Karpas-422 (cell line): ENCODE measurements around the gene SPNS3. TPM values are rescaled to one million over a fixed set of nuclear protein-coding genes. Genes with fewer than 3 reads are reported as not detected.
A peak's percentile ranks its signal among the peaks of the same experiment; 100 is the strongest.

Source experiments
- DNase-seq: peaks from one replicate; pipeline ENCODE4 v3.0.0-alpha.2; 2015
- H2AFZ ChIP-seq: fragments of 200-600 bp; sonication (generic); 2 replicates; pipeline ENCODE4 v1.6.1; 2014; ENCODE audit warnings: antibody characterized with exemption, low read length, mixed read lengths
- H3K27ac ChIP-seq: fragments of 200-600 bp; sonication (generic); 2 replicates; pipeline ENCODE4 v1.5.1; 2014; ENCODE audit warnings: mild to moderate bottlenecking, low read length, moderate library complexity
- H3K27me3 ChIP-seq: fragments of 200-600 bp; sonication (generic); 2 replicates; pipeline ENCODE4 v1.6.1; 2014; ENCODE audit warnings: low read length, mixed read lengths
- H3K36me3 ChIP-seq: fragments of 200-600 bp; sonication (generic); 2 replicates; pipeline ENCODE4 v1.6.1; 2014; ENCODE audit warnings: low read length, mixed read lengths; ENCODE audit not compliant: insufficient read depth
- H3K4me1 ChIP-seq: fragments of 200-600 bp; sonication (generic); 2 replicates; pipeline ENCODE4 v1.6.1; 2014; ENCODE audit warnings: mild to moderate bottlenecking, low read length, mixed read lengths
- H3K4me2 ChIP-seq: fragments of 200-600 bp; sonication (generic); 2 replicates; pipeline ENCODE4 v1.6.1; 2014; ENCODE audit warnings: low read length, low read depth, mild to moderate bottlenecking; ENCODE audit not compliant: poor library complexity, severe bottlenecking
- H3K4me3 ChIP-seq: fragments of 200-600 bp; sonication (generic); 2 replicates; pipeline ENCODE4 v1.5.1; 2014; ENCODE audit warnings: mild to moderate bottlenecking, antibody characterized with exemption, low read length, mixed read lengths
- H3K79me2 ChIP-seq: fragments of 200-600 bp; sonication (generic); 2 replicates; pipeline ENCODE4 v1.6.1; 2014; ENCODE audit warnings: mild to moderate bottlenecking, low read length, mixed read lengths
- H3K9ac ChIP-seq: fragments of 200-600 bp; sonication (generic); 2 replicates; pipeline ENCODE4 v1.6.0; 2014; ENCODE audit warnings: low read length
- H3K9me2 ChIP-seq: fragments of 200-600 bp; sonication (generic), shearing (Covaris generic); replicated peaks from 2 replicates; pipeline ENCODE4 v1.6.0; 2014; ENCODE audit warnings: mild to moderate bottlenecking, low read length, moderate library complexity; ENCODE audit not compliant: insufficient read depth
- H3K9me3 ChIP-seq: fragments of 300-700, 200-600 bp; sonication (generic); 2 replicates; pipeline ENCODE4 v1.6.1; 2014; ENCODE audit warnings: low read length, mixed read lengths
- H4K20me1 ChIP-seq: fragments of 200-600 bp; sonication (generic); 2 replicates; pipeline ENCODE4 v1.6.1; 2014; ENCODE audit warnings: mild to moderate bottlenecking, antibody characterized with exemption, low read length, low read depth; ENCODE audit not compliant: insufficient read depth
- total RNA-seq: library from RNA; depleted of rRNA; stranded (reverse); fragments of >200 nt; shearing (Covaris generic); gene quantifications from 2 replicates; pipeline ENCODE4 v1.2.3, GENCODE V29; 2014; ENCODE audit warnings: low replicate concordance

The SPNS3 gene
- total RNA-seq, 1 experiment from 2014 or later: 4.1 TPM

GRCh38 chr17:4405038-4405669 is 28.6 kb upstream of the SPNS3 start:
- Histone ChIP-seq H3K4me2 (peak overlapping the region; percentile 44), H3K9me3 (no peaks in the 10 kb centered on the region), H2AFZ (peak overlapping the region; percentile 58; the same call in 1 of the 2 replicates), H3K9ac (peak overlapping the region; percentile 32; the same call in 1 of the 2 replicates), H4K20me1 (no peaks in the 10 kb centered on the region), H3K36me3 (no peaks in the 10 kb centered on the region), H3K9me2 (no peaks in the 10 kb centered on the region), H3K79me2 (no peaks in the 10 kb centered on the region), H3K27me3 (no peaks in the 10 kb centered on the region), H3K27ac (no peak overlapping the region), H3K4me3 (no peak overlapping the region), H3K4me1 (peaks cover 7% of the 10 kb centered on the region)
- DNase-seq: no peak

- Histone ChIP-seq H3K9ac (no peak overlapping the region; the same call in 1 of the 2 replicates), H3K4me1 (peaks cover 7% of the 10 kb centered on the region), H3K79me2 (no peaks in the 10 kb centered on the region), H2AFZ (no peak overlapping the region), H3K4me3 (no peak overlapping the region), H3K27ac (no peak overlapping the region), H3K27me3 (no peaks in the 10 kb centered on the region), H4K20me1 (no peaks in the 10 kb centered on the region), H3K9me3 (no peaks in the 10 kb centered on the region), H3K36me3 (no peaks in the 10 kb centered on the region), H3K9me2 (no peaks in the 10 kb centered on the region), H3K4me2 (no peak overlapping the region)
- DNase-seq: no peak
These were observed 28.0 kb upstream of the SPNS3 start for GRCh38 chr17:4405699-4406098.

- Histone ChIP-seq H3K9ac (no peak overlapping the region), H3K4me3 (no peak overlapping the region), H3K79me2 (no peaks in the 10 kb centered on the region), H2AFZ (no peak overlapping the region), H3K36me3 (no peaks in the 10 kb centered on the region), H3K9me3 (no peaks in the 10 kb centered on the region), H4K20me1 (no peaks in the 10 kb centered on the region), H3K27me3 (no peaks in the 10 kb centered on the region), H3K9me2 (no peaks in the 10 kb centered on the region), H3K4me1 (peaks cover 7% of the 10 kb centered on the region), H3K4me2 (no peak overlapping the region), H3K27ac (no peak overlapping the region)
- no peak for DNase-seq
These were observed 27.4 kb upstream of the SPNS3 start for GRCh38 chr17:4406386-4406785.

- DNase-seq: no peak
- no peak overlapping the region for H3K9ac ChIP-seq
- no peak overlapping the region for H3K4me2 ChIP-seq
- no peaks in the 10 kb centered on the region for H3K36me3 ChIP-seq
- H3K79me2 ChIP-seq: no peaks in the 10 kb centered on the region
- no peaks in the 10 kb centered on the region for H3K9me3 ChIP-seq
- peaks cover 7% of the 10 kb centered on the region for H3K4me1 ChIP-seq
- H3K27ac ChIP-seq: no peak overlapping the region
- no peaks in the 10 kb centered on the region for H4K20me1 ChIP-seq
- H3K9me2 ChIP-seq: no peaks in the 10 kb centered on the region
- no peak overlapping the region for H3K4me3 ChIP-seq
- no peaks in the 10 kb centered on the region for H3K27me3 ChIP-seq
- H2AFZ ChIP-seq: no peak overlapping the region
These were observed 26.5 kb upstream of the SPNS3 start for GRCh38 chr17:4407216-4407615.

GRCh38 chr17:4407851-4408250 is 25.9 kb upstream of the SPNS3 start:
- Histone ChIP-seq H3K9me3 (no peaks in the 10 kb centered on the region), H3K27ac (no peak overlapping the region), H3K27me3 (no peaks in the 10 kb centered on the region), H3K9me2 (no peaks in the 10 kb centered on the region), H4K20me1 (no peaks in the 10 kb centered on the region), H3K4me2 (no peak overlapping the region), H3K4me1 (peaks cover 9% of the 10 kb centered on the region), H2AFZ (no peak overlapping the region), H3K79me2 (no peaks in the 10 kb centered on the region), H3K9ac (no peak overlapping the region), H3K36me3 (no peaks in the 10 kb centered on the region), H3K4me3 (no peak overlapping the region)
- DNase-seq: no peak

GRCh38 chr17:4409659-4410058 is 24.1 kb upstream of the SPNS3 start:
- DNase-seq: no peak
- no peak overlapping the region for H3K27ac ChIP-seq
- no peak overlapping the region for H3K4me2 ChIP-seq
- H3K79me2 ChIP-seq: no peaks in the 10 kb centered on the region
- H3K4me1 ChIP-seq: peaks cover 12% of the 10 kb centered on the region
- no peak overlapping the region for H2AFZ ChIP-seq
- H3K36me3 ChIP-seq: no peaks in the 10 kb centered on the region
- no peaks in the 10 kb centered on the region for H4K20me1 ChIP-seq
- no peaks in the 10 kb centered on the region for H3K27me3 ChIP-seq
- no peaks in the 10 kb centered on the region for H3K9me2 ChIP-seq
- H3K4me3 ChIP-seq: no peak overlapping the region
- no peak overlapping the region for H3K9ac ChIP-seq
- H3K9me3 ChIP-seq: no peaks in the 10 kb centered on the region

- Histone ChIP-seq H3K9me2 (no peaks in the 10 kb centered on the region), H3K79me2 (no peaks in the 10 kb centered on the region), H4K20me1 (no peaks in the 10 kb centered on the region)
These were observed 22.5 kb upstream of the SPNS3 start for GRCh38 chr17:4411201-4411600.

GRCh38 chr17:4412933-4413831 is 20.6 kb upstream of the SPNS3 start:
- peak overlapping the region; percentile 81; the same call in 1 of the 2 replicates for H2AFZ ChIP-seq
- H3K27ac ChIP-seq: no peak overlapping the region
- peaks cover 5% of the 10 kb centered on the region for H3K4me1 ChIP-seq
- peak overlapping the region; percentile 45; the same call in 1 of the 2 replicates for H3K4me3 ChIP-seq
- H4K20me1 ChIP-seq: no peaks in the 10 kb centered on the region
- H3K27me3 ChIP-seq: no peaks in the 10 kb centered on the region
- no peaks in the 10 kb centered on the region for H3K9me3 ChIP-seq
- H3K9me2 ChIP-seq: no peaks in the 10 kb centered on the region
- H3K4me2 ChIP-seq: peak overlapping the region; percentile 71
- H3K79me2 ChIP-seq: no peaks in the 10 kb centered on the region
- no peaks in the 10 kb centered on the region for H3K36me3 ChIP-seq
- peak; percentile 94 for DNase-seq
- peak overlapping the region; percentile 56 for H3K9ac ChIP-seq

More at GRCh38 chr17:4411201-4411600, 22.5 kb upstream of the SPNS3 start:
- H3K27ac ChIP-seq: no peak overlapping the region
- H3K27me3 ChIP-seq: no peaks in the 10 kb centered on the region
- H3K4me1 ChIP-seq: peaks cover 5% of the 10 kb centered on the region
- no peaks in the 10 kb centered on the region for H3K9me3 ChIP-seq
- H3K36me3 ChIP-seq: no peaks in the 10 kb centered on the region
- DNase-seq: no peak
- H3K4me2 ChIP-seq: no peak overlapping the region
- no peak overlapping the region for H3K9ac ChIP-seq
- H3K4me3 ChIP-seq: no peak overlapping the region
- no peak overlapping the region for H2AFZ ChIP-seq
